Keratinocyte (primary cell): ENCODE results near the gene RGS17. TPM values are rescaled to one million over a fixed set of nuclear protein-coding genes. Genes with fewer than 3 reads are reported as not detected.

Source experiments
- DNase-seq: peaks from one replicate; pipeline ENCODE4 v3.0.0-alpha.2; 2011; ENCODE audit warnings: low read depth, missing footprints, low spot score
- FAIRE-seq: peaks from 2 replicates; lab custom pipeline; 2011; peaks lifted over from hg19 to GRCh38; lab: Jason Lieb, UNC
- H2AFZ ChIP-seq: 2 replicates; pipeline ENCODE4 v1.6.0; 2012; ENCODE audit warnings: low read length, control low read depth, inconsistent platforms; ENCODE audit not compliant: control insufficient read depth
- H3K27ac ChIP-seq: 2 replicates; pipeline ENCODE4 v1.5.1; 2011; ENCODE audit warnings: low read length; ENCODE audit not compliant: control insufficient read depth, insufficient read depth
- H3K27me3 ChIP-seq: 3 replicates; pipeline ENCODE4 v1.6.0; 2011; ENCODE audit warnings: low read length; ENCODE audit not compliant: control insufficient read depth, insufficient read depth; ENCODE audit errors: extremely low read depth
- H3K36me3 ChIP-seq, 2 experiments: 2 replicates in 1 of 2; 3 replicates in 1 of 2; pipeline ENCODE4 v1.5.1; 2011; ENCODE audit warnings: low read length in 2 of 2, mild to moderate bottlenecking in 1 of 2; ENCODE audit not compliant: control insufficient read depth in 2 of 2, insufficient read depth in 2 of 2; ENCODE audit errors: extremely low read depth in 1 of 2
- H3K4me1 ChIP-seq: 3 replicates; pipeline ENCODE4 v1.5.1; 2011; ENCODE audit warnings: low read length; ENCODE audit not compliant: control insufficient read depth, insufficient read depth; ENCODE audit errors: extremely low read depth
- H3K4me2 ChIP-seq: 3 replicates; pipeline ENCODE4 v1.6.0; 2011; ENCODE audit warnings: low read depth, low read length; ENCODE audit not compliant: control insufficient read depth, insufficient read depth; ENCODE audit errors: extremely low read depth
- H3K4me3 ChIP-seq, 3 experiments: fragments of 200-600 bp in 1 of 3; sonication (generic) in 1 of 3; 2 replicates in 2 of 3; 3 replicates in 1 of 3; pipeline ENCODE4 v1.5.1; 2011 to 2016; ENCODE audit warnings: low read length in 3 of 3, mild to moderate bottlenecking in 3 of 3, control low read depth in 2 of 3, inconsistent platforms in 1 of 3, low read depth in 1 of 3, mixed read lengths in 1 of 3, mixed run types in 1 of 3, moderate library complexity in 1 of 3; ENCODE audit not compliant: control insufficient read depth in 2 of 3, insufficient read depth in 2 of 3; ENCODE audit errors: extremely low read depth in 1 of 3
- H3K79me2 ChIP-seq: 2 replicates; pipeline ENCODE4 v1.6.0; 2012; ENCODE audit warnings: low read length; ENCODE audit not compliant: control insufficient read depth, insufficient read depth
- H3K9ac ChIP-seq: 3 replicates; pipeline ENCODE4 v1.6.0; 2011; ENCODE audit warnings: low read length; ENCODE audit not compliant: control insufficient read depth, insufficient read depth; ENCODE audit errors: extremely low read depth
- H3K9me1 ChIP-seq: 3 replicates; pipeline ENCODE4 v1.6.0; 2011; ENCODE audit warnings: low read length; ENCODE audit not compliant: control insufficient read depth, insufficient read depth; ENCODE audit errors: extremely low read depth
- H3K9me3 ChIP-seq: 2 replicates; pipeline ENCODE4 v1.5.1; 2012; ENCODE audit warnings: low read depth, low read length; ENCODE audit not compliant: control insufficient read depth
- H4K20me1 ChIP-seq: 3 replicates; pipeline ENCODE4 v1.6.0; 2011; ENCODE audit warnings: low read length; ENCODE audit not compliant: control insufficient read depth, insufficient read depth; ENCODE audit errors: extremely low read depth
- EZH2 ChIP-seq: IDR thresholded peaks from one replicate; pipeline ENCODE4 v1.6.1; 2012; ENCODE audit warnings: inconsistent platforms, mild to moderate bottlenecking, low read length, moderate library complexity
- dilution Hi-C: fragments of 300-500 bp; cut with MboI; formaldehyde crosslinking; loops from one replicate; pipeline ENCODE4 v1.7.0; 2020; ENCODE audit warnings: low sequenced_read_pairs; ENCODE audit not compliant: extremely low pct_ligation_motif_present
- polyA plus RNA-seq, 5 experiments: library from polyadenylated mRNA; depleted of rRNA in 3 of 5; stranded (reverse) in 3 of 5; stranded (forward) in 1 of 5; unstranded in 1 of 5; fragments of >200 nt; gene quantifications; 1 replicate in 1 of 5; 2 replicates in 3 of 5; 3 replicates in 1 of 5; pipeline versions ENCODE4 v1.2.1 to v1.2.3, GENCODE V29; 2011 to 2012; ENCODE audit warnings: missing spikeins in 2 of 5, low read depth in 1 of 5, low replicate concordance in 1 of 5
- TF ChIP-seq, protein P1 (sequence below), 3 experiments: IDR thresholded peaks in 1 of 3; conservative IDR thresholded peaks in 1 of 3; optimal IDR thresholded peaks in 1 of 3; 2 replicates in 2 of 3; 3 replicates in 1 of 3; pipeline versions ENCODE3 to v1.5.1; 2011; ENCODE audit warnings: low read length in 3 of 3, mild to moderate bottlenecking in 3 of 3, moderate library complexity in 2 of 3, control low read depth in 1 of 3, inconsistent platforms in 1 of 3; ENCODE audit not compliant: insufficient read depth in 2 of 3; ENCODE audit errors: extremely low read depth in 1 of 3

RGS17 gene
- polyA plus RNA-seq, 1 donor (not counting 4 experiments of a cell fraction or from before 2014, with no cell fraction given) = 0.22 TPM

DNA sequence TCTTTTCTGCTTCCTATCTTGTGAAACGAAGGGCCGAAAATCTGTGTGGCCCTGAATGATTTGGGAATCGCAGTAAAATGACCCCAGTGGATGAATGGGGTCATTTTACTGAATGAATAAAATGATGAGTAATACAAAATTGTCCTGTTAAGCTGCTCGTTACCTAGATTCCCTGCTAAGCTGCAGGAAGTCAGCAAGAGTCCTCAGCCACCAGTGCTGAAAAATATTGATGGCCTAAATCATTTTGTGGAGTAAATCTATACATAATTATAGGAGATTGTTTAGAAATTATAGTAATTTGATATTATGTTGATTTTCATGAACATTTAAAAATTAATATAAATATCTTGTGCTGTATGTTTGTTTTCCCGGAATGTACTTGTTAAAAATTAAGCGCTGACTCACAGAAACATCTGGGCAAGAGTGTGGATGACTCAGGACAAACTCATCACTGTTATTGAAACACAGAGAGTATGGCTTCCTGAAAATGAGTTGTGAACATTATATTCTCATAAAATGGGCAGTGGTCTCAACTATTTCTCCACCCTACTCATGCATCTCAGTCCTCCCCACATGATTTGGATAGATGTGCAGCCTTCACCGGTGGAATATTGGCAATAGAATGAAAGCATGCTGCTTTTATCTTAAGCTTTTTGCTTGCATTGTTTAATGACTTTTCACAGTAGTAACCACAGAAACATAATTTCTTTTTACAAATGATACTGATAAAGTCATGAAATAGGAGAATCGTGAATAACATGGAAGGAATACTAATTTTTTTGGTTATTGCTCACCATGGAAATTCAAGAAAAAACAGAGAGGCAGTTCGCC is 36.2 kb upstream of the RGS17 start:
- H2AFZ ChIP-seq = peak overlapping the region; percentile 22
- peak; percentile 36 for DNase-seq

DNA sequence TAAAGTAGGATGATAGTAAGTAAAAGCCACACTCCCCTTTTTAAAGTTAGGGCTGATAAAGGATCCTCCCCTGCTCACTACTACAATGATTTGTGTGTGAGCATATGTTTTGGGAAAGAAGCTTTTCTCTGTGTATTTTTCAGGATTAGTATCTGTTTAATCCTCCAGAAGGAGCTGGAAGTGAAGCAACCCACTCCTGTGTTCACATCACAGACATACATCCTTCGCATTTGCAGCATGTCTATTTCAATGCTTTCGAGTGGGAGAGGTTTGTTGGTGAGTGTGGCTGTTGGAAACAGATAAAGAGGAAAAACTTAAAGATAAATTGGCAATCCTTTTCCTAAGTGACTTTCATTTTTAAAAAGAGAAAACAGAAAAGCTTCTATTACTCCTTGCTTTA is 31.6 kb upstream of the RGS17 start:
- H3K36me3 ChIP-seq = no peaks in the 10 kb centered on the region
- no peak overlapping the region for H2AFZ ChIP-seq
- no peak overlapping the region for H3K4me3 ChIP-seq
- peaks cover 12% of the 10 kb centered on the region for H3K4me1 ChIP-seq
- TF ChIP-seq, protein P1, sequence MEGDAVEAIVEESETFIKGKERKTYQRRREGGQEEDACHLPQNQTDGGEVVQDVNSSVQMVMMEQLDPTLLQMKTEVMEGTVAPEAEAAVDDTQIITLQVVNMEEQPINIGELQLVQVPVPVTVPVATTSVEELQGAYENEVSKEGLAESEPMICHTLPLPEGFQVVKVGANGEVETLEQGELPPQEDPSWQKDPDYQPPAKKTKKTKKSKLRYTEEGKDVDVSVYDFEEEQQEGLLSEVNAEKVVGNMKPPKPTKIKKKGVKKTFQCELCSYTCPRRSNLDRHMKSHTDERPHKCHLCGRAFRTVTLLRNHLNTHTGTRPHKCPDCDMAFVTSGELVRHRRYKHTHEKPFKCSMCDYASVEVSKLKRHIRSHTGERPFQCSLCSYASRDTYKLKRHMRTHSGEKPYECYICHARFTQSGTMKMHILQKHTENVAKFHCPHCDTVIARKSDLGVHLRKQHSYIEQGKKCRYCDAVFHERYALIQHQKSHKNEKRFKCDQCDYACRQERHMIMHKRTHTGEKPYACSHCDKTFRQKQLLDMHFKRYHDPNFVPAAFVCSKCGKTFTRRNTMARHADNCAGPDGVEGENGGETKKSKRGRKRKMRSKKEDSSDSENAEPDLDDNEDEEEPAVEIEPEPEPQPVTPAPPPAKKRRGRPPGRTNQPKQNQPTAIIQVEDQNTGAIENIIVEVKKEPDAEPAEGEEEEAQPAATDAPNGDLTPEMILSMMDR (optimal IDR thresholded peaks at IDR 0.05 in 1 of 3, IDR thresholded peaks at IDR 0.05 in 1 of 3, conservative IDR thresholded peaks at IDR 0.05 in 1 of 3; ENCODE audit: extremely low read depth in 1 of 3, insufficient read depth in 2 of 3, low read length in 3 of 3) = no peak
- no peak for TF ChIP-seq EZH2
- no peaks in the 10 kb centered on the region for H3K9me3 ChIP-seq
- no peaks in the 10 kb centered on the region for H3K27me3 ChIP-seq
- dilution Hi-C loops = no loop called here
- H3K79me2 ChIP-seq = no peaks in the 10 kb centered on the region
- no peak overlapping the region for H3K4me2 ChIP-seq
- H3K9me1 ChIP-seq = no peaks in the 10 kb centered on the region
- no peak overlapping the region for H3K9ac ChIP-seq
- FAIRE-seq (no peak), DNase-seq (no peak)
- H3K27ac ChIP-seq = no peak overlapping the region
- H4K20me1 ChIP-seq = no peaks in the 10 kb centered on the region

More for the DNA sequence above, 36.2 kb upstream of the RGS17 start:
- Histone ChIP-seq H3K27me3 (no peaks in the 10 kb centered on the region), H3K9me1 (no peaks in the 10 kb centered on the region), H3K4me1 (peaks cover 28% of the 10 kb centered on the region), H3K4me2 (peak overlapping the region; percentile 71), H3K4me3 (no peak overlapping the region), H3K36me3 (no peaks in the 10 kb centered on the region), H3K27ac (peak overlapping the region; percentile 69), H4K20me1 (no peaks in the 10 kb centered on the region), H3K9me3 (no peaks in the 10 kb centered on the region), H3K79me2 (no peaks in the 10 kb centered on the region), H3K9ac (peak overlapping the region; percentile 5)
- peak; percentile 63 for FAIRE-seq
- dilution Hi-C loops = no loop called here
- no peak for TF ChIP-seq EZH2
- TF ChIP-seq, protein P1 (optimal IDR thresholded peaks at IDR 0.05 in 1 of 3, IDR thresholded peaks at IDR 0.05 in 1 of 3, conservative IDR thresholded peaks at IDR 0.05 in 1 of 3; ENCODE audit: extremely low read depth in 1 of 3, insufficient read depth in 2 of 3, low read length in 3 of 3) = no peak
